WTC11 (cell line): Measurements from ENCODE around the gene HPSE2. TPM values are rescaled to one million over a fixed set of nuclear protein-coding genes. Genes with fewer than 3 reads are reported as not detected.

Experiments
- ATAC-seq: fragments of 200-7000 bp; cut with Tn5 transposase; 2 replicates; pipeline ENCODE4 v1.10.0; 2021; ENCODE audit warnings: mild to moderate bottlenecking, moderate library complexity
- CTCF ChIA-PET: fragments of 300-600 bp; sonication (Branson Sonifier 250); formaldehyde crosslinking; loops from one replicate; lab custom pipeline; 2021; ENCODE audit warnings: antibody characterized with exemption; lab: Charles Lee
- POLR2A ChIA-PET: fragments of 350-600 bp; sonication (Branson Sonifier 250); formaldehyde crosslinking; loops from one replicate; lab custom pipeline; 2021; ENCODE audit warnings: antibody characterized with exemption; lab: Charles Lee
- DNase-seq: peaks from one replicate; pipeline ENCODE4 v3.0.0; 2021; ENCODE audit warnings: low spot score
- H3K27ac Mint-ChIP-seq: 2 replicates; pipeline ENCODE4 v1.8.0; 2021; ENCODE audit warnings: mixed read lengths
- H3K27me3 Mint-ChIP-seq: 2 replicates; pipeline ENCODE4 v1.8.0; 2021; ENCODE audit warnings: low read depth, mild to moderate bottlenecking, moderate library complexity, mixed read lengths
- H3K36me3 Mint-ChIP-seq: 2 replicates; pipeline ENCODE4 v1.8.0; 2021; ENCODE audit warnings: mixed read lengths
- H3K4me1 Mint-ChIP-seq: 2 replicates; pipeline ENCODE4 v1.8.0; 2022; ENCODE audit warnings: mixed read lengths
- H3K4me3 Mint-ChIP-seq: 2 replicates; pipeline ENCODE4 v1.8.0; 2021; ENCODE audit warnings: mild to moderate bottlenecking, moderate library complexity, mixed read lengths
- H3K9me3 Mint-ChIP-seq: 2 replicates; pipeline ENCODE4 v1.8.0; 2021; ENCODE audit warnings: mixed read lengths
- ARID4B ChIP-seq: sonication (generic); formaldehyde crosslinking; IDR thresholded peaks from 2 replicates; pipeline ENCODE4 v1.8.0; 2023; ENCODE audit warnings: missing genetic modification reagents, mild to moderate bottlenecking, borderline replicate concordance
- ATF3 ChIP-seq: sonication (generic); formaldehyde crosslinking; conservative IDR thresholded peaks from 2 replicates; pipeline ENCODE4 v1.8.1; 2022; ENCODE audit warnings: mild to moderate bottlenecking, missing genetic modification reagents
- ATF6 ChIP-seq: sonication (generic); formaldehyde crosslinking; IDR thresholded peaks from 2 replicates; pipeline ENCODE4 v1.8.1; 2023; ENCODE audit warnings: mild to moderate bottlenecking, missing genetic modification reagents
- CBFB ChIP-seq: sonication (generic); formaldehyde crosslinking; IDR thresholded peaks from 2 replicates; pipeline ENCODE4 v1.8.1; 2022; ENCODE audit warnings: mild to moderate bottlenecking, low read depth, missing genetic modification reagents
- CDX4 ChIP-seq: fragments of 250-450 bp; sonication (Bioruptor Pico); IDR thresholded peaks from 2 replicates; pipeline ENCODE4 v1.9.0; 2021; ENCODE audit warnings: moderate library complexity, mild to moderate bottlenecking, inconsistent platforms, borderline replicate concordance
- ELF4 ChIP-seq: sonication (generic); formaldehyde crosslinking; IDR thresholded peaks from 2 replicates; pipeline ENCODE4 v1.8.1; 2022; ENCODE audit warnings: low read depth, mild to moderate bottlenecking, moderate library complexity, missing genetic modification reagents
- ESRRA ChIP-seq: sonication (generic); formaldehyde crosslinking; IDR thresholded peaks from 2 replicates; pipeline ENCODE4 v1.8.1; 2022; ENCODE audit warnings: mild to moderate bottlenecking, missing genetic modification reagents, borderline replicate concordance
- FOXK1 ChIP-seq: sonication (generic); formaldehyde crosslinking; IDR thresholded peaks from 2 replicates; pipeline ENCODE4 v1.8.0; 2022; ENCODE audit warnings: mild to moderate bottlenecking, moderate library complexity, missing genetic modification reagents
- IRF1 ChIP-seq: sonication (generic); formaldehyde crosslinking; IDR thresholded peaks from 2 replicates; pipeline ENCODE4 v1.8.0; 2023; ENCODE audit warnings: missing genetic modification reagents
- KAT7 ChIP-seq: sonication (generic); formaldehyde crosslinking; IDR thresholded peaks from 2 replicates; pipeline ENCODE4 v1.8.1; 2023; ENCODE audit warnings: missing genetic modification reagents, mild to moderate bottlenecking, borderline replicate concordance
- MAX ChIP-seq: sonication (generic); formaldehyde crosslinking; IDR thresholded peaks from 2 replicates; pipeline ENCODE4 v1.8.0; 2022; ENCODE audit warnings: mild to moderate bottlenecking, missing genetic modification reagents
- MLX ChIP-seq: sonication (generic); formaldehyde crosslinking; IDR thresholded peaks from 2 replicates; pipeline ENCODE4 v1.8.1; 2023; ENCODE audit warnings: mild to moderate bottlenecking, missing genetic modification reagents, moderate library complexity
- NFE2L1 ChIP-seq: sonication (generic); formaldehyde crosslinking; IDR thresholded peaks from 2 replicates; pipeline ENCODE4 v1.8.1; 2023; ENCODE audit warnings: missing genetic modification reagents
- NFYB ChIP-seq: sonication (generic); formaldehyde crosslinking; conservative IDR thresholded peaks from 2 replicates; pipeline ENCODE4 v1.8.0; 2022; ENCODE audit warnings: low read depth, missing genetic modification reagents
- OVOL2 ChIP-seq: fragments of 250-450 bp; sonication (Bioruptor Pico); IDR thresholded peaks from 2 replicates; pipeline ENCODE4 v1.9.0; 2021; ENCODE audit warnings: mild to moderate bottlenecking, borderline replicate concordance
- RELA ChIP-seq: sonication (generic); formaldehyde crosslinking; IDR thresholded peaks from 2 replicates; pipeline ENCODE4 v1.8.1; 2022; ENCODE audit warnings: missing genetic modification reagents, mild to moderate bottlenecking, borderline replicate concordance
- SMAD3 ChIP-seq: sonication (generic); formaldehyde crosslinking; IDR thresholded peaks from 2 replicates; pipeline ENCODE4 v1.8.0; 2022; ENCODE audit warnings: missing genetic modification reagents, mild to moderate bottlenecking, borderline replicate concordance
- SMAD4 ChIP-seq: sonication (generic); formaldehyde crosslinking; IDR thresholded peaks from 2 replicates; pipeline ENCODE4 v1.8.0; 2022; ENCODE audit warnings: mild to moderate bottlenecking, missing genetic modification reagents
- TCF7 ChIP-seq: sonication (generic); formaldehyde crosslinking; IDR thresholded peaks from 2 replicates; pipeline ENCODE4 v1.8.0; 2022; ENCODE audit warnings: mild to moderate bottlenecking, low read depth, missing genetic modification reagents, moderate library complexity
- ZNF423 ChIP-seq: fragments of 250-450 bp; sonication (Bioruptor Pico); IDR thresholded peaks from 2 replicates; pipeline ENCODE4 v2.1.2; 2022; ENCODE audit warnings: mild to moderate bottlenecking, moderate library complexity
- total RNA-seq: library from RNA; stranded (reverse); gene quantifications from 3 replicates; pipeline ENCODE4 v1.2.3, GENCODE V29; 2021

Gene HPSE2
- total RNA-seq, 1 experiment from 2014 or later = 0.66 TPM

GRCh38 chr10:98466861-98467505 is 768.7 kb downstream of the HPSE2 start:
- Mint-ChIP-seq H3K36me3 (no peaks in the 10 kb centered on the region), H3K27me3 (peaks cover 28% of the 10 kb centered on the region), H3K4me3 (no peak overlapping the region), H3K4me1 (peaks cover 35% of the 10 kb centered on the region), H3K9me3 (no peaks in the 10 kb centered on the region), H3K27ac (no peak overlapping the region)
- TF ChIP-seq IRF1 (CRISPR knock-in tag) (no peak), ESRRA (CRISPR knock-in tag) (no peak), ZNF423 (CRISPR knock-in tag) (no peak), CDX4 (no peak), ATF6 (CRISPR knock-in tag) (no peak), ATF3 (no peak), NFYB (CRISPR knock-in tag) (no peak), OVOL2 (no peak), MAX (CRISPR knock-in tag) (no peak), TCF7 (CRISPR knock-in tag) (no peak), NFE2L1 (CRISPR knock-in tag) (no peak), CBFB (CRISPR knock-in tag) (no peak), SMAD4 (CRISPR knock-in tag) (no peak), MLX (no peak), RELA (CRISPR knock-in tag) (no peak), SMAD3 (CRISPR knock-in tag) (no peak), ELF4 (no peak), KAT7 (CRISPR knock-in tag) (no peak), FOXK1 (CRISPR knock-in tag) (no peak), ARID4B (CRISPR knock-in tag) (no peak)
- ATAC-seq (no peak), DNase-seq (no peak)
- ChIA-PET POLR2A (interaction anchor here (0.6 kb wide), 1 partner anchor 964 kb away, joined by 4 read pairs; no protein-coding TSS in a partner anchor), CTCF (interaction anchor here (0.5 to 3.4 kb wide), 65 partner anchors 8 to 855 kb away, joined by 3 to 37 read pairs (median 4); partner anchors contain the start of genes HPS1 and HPSE2)
